Mesothelial cell of epicardium (in vitro differentiated cells): ENCODE data around the gene COA4. TPM values are rescaled to one million over a fixed set of nuclear protein-coding genes. Genes with fewer than 3 reads are reported as not detected.
A peak's percentile ranks its signal among the peaks of the same experiment; 100 is the strongest.

Source experiments
- DNase-seq, 2 experiments: peaks; one replicate each; pipeline ENCODE4 v3.0.0; 2021; ENCODE audit warnings: low spot score in 2 of 2; ENCODE audit not compliant: unreplicated experiment in 2 of 2
- H3K27ac Mint-ChIP-seq: 2 replicates; pipeline ENCODE4 v1.8.0; 2021; ENCODE audit warnings: mixed read lengths
- H3K27me3 Mint-ChIP-seq: 2 replicates; pipeline ENCODE4 v1.8.0; 2021; ENCODE audit warnings: low read depth, mixed read lengths
- H3K36me3 Mint-ChIP-seq: 2 replicates; pipeline ENCODE4 v1.8.0; 2021; ENCODE audit warnings: mixed read lengths
- H3K4me1 Mint-ChIP-seq: 2 replicates; pipeline ENCODE4 v1.8.0; 2021; ENCODE audit warnings: mixed read lengths
- H3K4me3 Mint-ChIP-seq: 2 replicates; pipeline ENCODE4 v1.8.0; 2021; ENCODE audit warnings: mild to moderate bottlenecking, moderate library complexity, mixed read lengths
- H3K9me3 Mint-ChIP-seq: 2 replicates; pipeline ENCODE4 v1.8.0; 2021; ENCODE audit warnings: mixed read lengths
- total RNA-seq: library from RNA; stranded (reverse); gene quantifications from 3 replicates; pipeline ENCODE4 v1.2.1, GENCODE V29; 2021
- TF ChIP-seq, protein P1 (sequence below): fragments of 200-600 bp; sonication (generic); IDR thresholded peaks from one replicate; pipeline ENCODE4 v1.5.0; 2021; ENCODE audit warnings: antibody characterized with exemption; ENCODE audit not compliant: unreplicated experiment

Gene COA4
- 61.3 to 64.0 TPM (median 63.1 TPM) in 3 replicates for total RNA-seq

DNA sequence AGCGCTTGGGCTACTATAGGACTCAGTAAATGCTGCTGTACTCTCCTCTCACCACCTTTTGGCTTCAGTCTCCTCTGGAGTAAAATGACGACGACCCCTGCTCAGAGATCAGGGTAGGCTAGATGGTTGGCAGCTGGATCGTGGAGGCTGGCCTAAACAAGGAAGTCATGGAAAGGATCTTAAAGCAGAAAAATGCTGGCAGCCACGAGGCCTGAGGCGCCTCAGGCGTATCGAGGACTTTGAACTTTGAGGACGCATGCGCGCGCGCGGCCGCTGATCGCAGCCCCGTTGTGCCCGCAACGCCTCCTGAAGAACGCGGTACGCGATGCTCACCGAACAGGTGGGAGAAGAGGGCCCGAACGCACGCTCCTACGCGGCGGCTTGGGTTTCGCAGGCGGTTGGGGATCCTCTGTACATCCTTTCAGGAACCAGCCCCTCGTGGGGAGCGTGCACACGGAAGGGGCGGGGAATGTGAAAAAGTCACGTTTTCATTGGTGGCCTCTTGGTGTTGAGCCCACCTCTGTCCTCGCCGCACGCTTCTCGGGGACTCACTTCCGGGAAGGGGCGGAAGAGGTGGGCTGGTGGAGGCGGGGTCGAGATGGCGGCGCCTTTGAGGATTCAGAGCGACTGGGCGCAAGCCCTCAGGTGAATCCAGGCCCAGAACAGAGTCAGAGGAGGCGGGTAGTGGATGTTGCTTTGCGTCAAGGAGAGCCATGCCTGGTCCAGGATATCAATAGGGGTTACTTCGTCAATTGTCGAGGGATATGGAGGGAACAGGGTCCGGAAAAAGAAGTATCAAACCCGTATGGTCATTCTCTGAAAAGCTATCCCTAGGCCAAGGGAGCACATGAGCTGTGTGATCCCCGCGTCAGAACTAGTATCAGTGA lies at the start of gene COA4, which contains the start of gene PAAF1:
TSS of gene COA4 (minus strand) at position 423 of the 887 bp plus-strand sequence. CDS start 3,468 bp downstream, outside the sequence.
TSS of gene PAAF1 (plus strand) at position 576 of the 887 bp plus-strand sequence. CDS start at position 599, 23 bp downstream.
- peaks cover 25% of the 10 kb centered on the region for H3K4me1 Mint-ChIP-seq
- peak within 1 kb of the TSS; percentile 97 for H3K4me3 Mint-ChIP-seq
- peaks cover 8% of the 10 kb centered on the region for H3K36me3 Mint-ChIP-seq
- no peaks in the 10 kb centered on the region for H3K9me3 Mint-ChIP-seq
- no peaks in the 10 kb centered on the region for H3K27me3 Mint-ChIP-seq
- H3K27ac Mint-ChIP-seq, result peak within 1 kb of the TSS; percentile 99
- TF ChIP-seq, protein P1, sequence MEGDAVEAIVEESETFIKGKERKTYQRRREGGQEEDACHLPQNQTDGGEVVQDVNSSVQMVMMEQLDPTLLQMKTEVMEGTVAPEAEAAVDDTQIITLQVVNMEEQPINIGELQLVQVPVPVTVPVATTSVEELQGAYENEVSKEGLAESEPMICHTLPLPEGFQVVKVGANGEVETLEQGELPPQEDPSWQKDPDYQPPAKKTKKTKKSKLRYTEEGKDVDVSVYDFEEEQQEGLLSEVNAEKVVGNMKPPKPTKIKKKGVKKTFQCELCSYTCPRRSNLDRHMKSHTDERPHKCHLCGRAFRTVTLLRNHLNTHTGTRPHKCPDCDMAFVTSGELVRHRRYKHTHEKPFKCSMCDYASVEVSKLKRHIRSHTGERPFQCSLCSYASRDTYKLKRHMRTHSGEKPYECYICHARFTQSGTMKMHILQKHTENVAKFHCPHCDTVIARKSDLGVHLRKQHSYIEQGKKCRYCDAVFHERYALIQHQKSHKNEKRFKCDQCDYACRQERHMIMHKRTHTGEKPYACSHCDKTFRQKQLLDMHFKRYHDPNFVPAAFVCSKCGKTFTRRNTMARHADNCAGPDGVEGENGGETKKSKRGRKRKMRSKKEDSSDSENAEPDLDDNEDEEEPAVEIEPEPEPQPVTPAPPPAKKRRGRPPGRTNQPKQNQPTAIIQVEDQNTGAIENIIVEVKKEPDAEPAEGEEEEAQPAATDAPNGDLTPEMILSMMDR, result no peak
- DNase-seq, result peak; percentile 88 to 92

DNA sequence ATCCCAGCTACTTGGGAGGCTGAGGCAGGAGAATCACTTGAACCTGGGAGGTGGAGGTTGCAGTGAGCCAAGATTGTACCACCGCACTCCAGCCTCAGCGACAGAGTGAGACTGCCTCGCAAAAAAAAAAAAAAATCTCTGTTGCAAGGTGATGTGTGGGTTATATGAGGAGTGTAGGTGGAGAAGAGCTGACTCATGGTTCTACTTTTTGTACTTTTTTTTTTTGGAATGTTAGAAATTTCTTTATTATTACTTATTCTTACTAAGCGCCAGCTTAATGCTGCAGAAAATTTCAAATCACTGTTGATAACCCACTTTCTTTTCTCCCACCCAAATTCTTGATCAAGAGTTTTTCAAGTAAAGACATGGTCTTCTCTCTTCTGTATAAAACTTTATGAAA lies 44.5 kb upstream of the COA4 start:
- no peaks in the 10 kb centered on the region for H3K4me1 Mint-ChIP-seq
- H3K27me3 Mint-ChIP-seq, result no peaks in the 10 kb centered on the region
- TF ChIP-seq, protein P1, result no peak
- no peaks in the 10 kb centered on the region for H3K9me3 Mint-ChIP-seq
- DNase-seq, result no peak
- H3K27ac Mint-ChIP-seq, result no peak overlapping the region
- H3K36me3 Mint-ChIP-seq, result peaks cover 39% of the 10 kb centered on the region
- no peak overlapping the region for H3K4me3 Mint-ChIP-seq

DNA sequence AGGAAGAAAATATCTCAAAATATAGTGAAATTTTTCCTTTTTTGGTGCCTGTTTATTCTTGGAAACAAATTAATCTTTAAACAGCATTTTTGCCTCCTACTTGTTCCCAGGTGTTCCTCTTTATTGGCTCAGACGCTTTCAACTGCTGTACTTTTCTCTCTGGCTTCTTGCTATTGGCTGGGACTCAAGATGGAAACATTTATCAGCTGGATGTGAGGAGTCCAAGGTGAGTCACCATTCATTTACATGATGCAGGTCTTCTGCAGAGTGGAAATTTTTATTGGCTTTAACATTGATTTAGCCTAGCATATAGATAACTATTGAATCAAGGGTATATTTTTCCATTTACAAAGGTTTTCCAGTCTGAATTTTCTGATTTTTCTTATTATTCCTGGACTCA lies 39.8 kb upstream of the COA4 start:
- DNase-seq, result no peak
- H3K27ac Mint-ChIP-seq, result no peak overlapping the region
- no peaks in the 10 kb centered on the region for H3K9me3 Mint-ChIP-seq
- H3K4me3 Mint-ChIP-seq, result no peak overlapping the region
- H3K27me3 Mint-ChIP-seq, result no peaks in the 10 kb centered on the region
- TF ChIP-seq, protein P1, result no peak
- H3K36me3 Mint-ChIP-seq, result peaks cover 43% of the 10 kb centered on the region
- H3K4me1 Mint-ChIP-seq, result no peaks in the 10 kb centered on the region

DNA sequence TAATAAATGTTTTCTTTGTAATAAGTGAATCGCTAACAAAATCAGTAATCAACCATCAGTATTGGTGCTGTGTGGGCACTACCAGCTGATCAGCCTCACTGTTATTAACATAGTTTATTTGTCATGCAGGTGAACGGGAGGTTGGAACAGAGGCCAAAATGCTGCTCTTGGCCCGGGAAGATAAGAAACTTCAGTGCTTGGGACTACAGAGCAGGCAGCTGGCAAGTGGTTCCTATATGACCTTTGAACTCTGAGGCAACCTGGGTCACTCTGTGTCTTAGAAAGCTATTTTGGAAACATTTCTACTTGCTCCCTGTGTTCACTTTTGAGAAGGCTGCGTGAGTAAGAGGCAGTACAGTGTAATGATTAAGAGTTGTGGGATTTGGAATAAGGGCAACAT lies 37.6 kb upstream of the COA4 start:
- Mint-ChIP-seq H3K9me3 (no peaks in the 10 kb centered on the region), H3K27ac (no peak overlapping the region), H3K4me1 (no peaks in the 10 kb centered on the region), H3K4me3 (no peak overlapping the region), H3K27me3 (no peaks in the 10 kb centered on the region), H3K36me3 (peaks cover 41% of the 10 kb centered on the region)
- no peak for DNase-seq
- TF ChIP-seq, protein P1, result no peak

DNA sequence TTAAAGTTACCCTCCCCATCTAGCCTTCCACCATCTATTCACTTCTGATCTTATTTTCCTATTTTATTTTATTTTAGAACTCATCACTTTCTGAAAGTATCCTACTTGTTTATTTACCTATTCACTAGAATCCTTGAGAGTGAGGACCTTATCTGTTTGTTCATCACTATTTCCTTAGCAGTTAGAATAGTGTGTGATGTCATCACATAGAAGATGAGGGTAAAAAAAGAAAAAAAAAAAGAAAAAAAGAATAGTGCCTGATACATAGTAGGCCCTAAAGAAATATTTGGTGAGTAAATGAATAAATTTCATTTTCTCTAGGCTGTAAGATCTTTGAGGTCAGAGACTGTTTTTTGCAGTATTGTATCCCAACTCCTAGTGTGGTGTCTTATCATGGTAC lies 36.8 kb upstream of the COA4 start:
- Mint-ChIP-seq H3K27me3 (no peaks in the 10 kb centered on the region), H3K4me1 (no peaks in the 10 kb centered on the region), H3K27ac (no peak overlapping the region), H3K36me3 (peaks cover 37% of the 10 kb centered on the region), H3K9me3 (no peaks in the 10 kb centered on the region), H3K4me3 (no peak overlapping the region)
- TF ChIP-seq, protein P1, result no peak
- DNase-seq, result no peak
